GM23248 (cell line): ENCODE data around the gene CUEDC2.

Experiments
- EZH2 ChIP-seq: fragments of 200-600 bp; sonication (generic); IDR thresholded peaks from 2 replicates; pipeline ENCODE4 v1.6.1; 2018; ENCODE audit warnings: antibody characterized with exemption, mild to moderate bottlenecking; ENCODE audit not compliant: insufficient read depth, poor library complexity, severe bottlenecking
- EZH2phosphoT487 ChIP-seq: fragments of 200-600 bp; sonication (generic); IDR thresholded peaks from 2 replicates; pipeline ENCODE4 v1.6.1; 2018; ENCODE audit warnings: antibody characterized with exemption, moderate library complexity, mild to moderate bottlenecking, low read depth; ENCODE audit not compliant: insufficient read depth

- no peak for TF ChIP-seq EZH2
- TF ChIP-seq EZH2phosphoT487, result no peak
These were observed 11.5 kb downstream of the CUEDC2 start, which contains the start of gene FBXL15 for GRCh38 chr10:102420714-102421506.
